GM23338 (cell line): ENCODE results near the gene BTN3A1. TPM values are rescaled to one million over a fixed set of nuclear protein-coding genes. Genes with fewer than 3 reads are reported as not detected.

ENCODE experiments used
- ATAC-seq: fragments of 200-7000 bp; cut with Tn5 transposase; 3 replicates; pipeline ENCODE4 v1.9.1; 2020
- DNase-seq: peaks from one replicate; pipeline ENCODE4 v3.0.0-alpha.2; 2015; ENCODE audit warnings: low spot score
- H2AFZ ChIP-seq: fragments of 200-600 bp; sonication (generic); 2 replicates; pipeline ENCODE4 v1.8.0; 2016; ENCODE audit warnings: antibody characterized with exemption, mild to moderate bottlenecking, moderate library complexity
- H3F3A ChIP-seq: fragments of 200-600 bp; sonication (generic); replicated peaks from 2 replicates; pipeline ENCODE4 v1.8.0; 2017; ENCODE audit warnings: antibody characterized with exemption, mixed run types, low read depth
- H3K27ac ChIP-seq: fragments of 200-600 bp; sonication (generic); 2 replicates; pipeline ENCODE4 v1.6.1; 2016; ENCODE audit warnings: low read depth
- H3K27me3 ChIP-seq: fragments of 200-600 bp; sonication (generic); 2 replicates; pipeline ENCODE4 v1.8.0; 2016; ENCODE audit warnings: mild to moderate bottlenecking, mixed run types, moderate library complexity; ENCODE audit not compliant: insufficient read depth
- H3K36me3 ChIP-seq: fragments of 200-600 bp; sonication (generic); 2 replicates; pipeline ENCODE4 v1.8.0; 2016; ENCODE audit warnings: mild to moderate bottlenecking; ENCODE audit not compliant: insufficient read depth
- H3K4me1 ChIP-seq: fragments of 200-600 bp; sonication (generic); 2 replicates; pipeline ENCODE4 v1.8.0; 2016; ENCODE audit warnings: mild to moderate bottlenecking, moderate library complexity; ENCODE audit not compliant: insufficient read depth
- H3K4me2 ChIP-seq: fragments of 200-600 bp; sonication (generic); 2 replicates; pipeline ENCODE4 v1.7.1; 2017; ENCODE audit warnings: mixed run types
- H3K4me3 ChIP-seq: fragments of 200-600 bp; sonication (generic); 2 replicates; pipeline ENCODE4 v1.6.1; 2016; ENCODE audit warnings: mixed run types
- H3K79me2 ChIP-seq: fragments of 200-600 bp; sonication (generic); replicated peaks from 2 replicates; pipeline ENCODE4 v1.8.0; 2017; ENCODE audit warnings: mild to moderate bottlenecking; ENCODE audit not compliant: insufficient read depth
- H3K9me2 ChIP-seq: fragments of 200-600 bp; sonication (generic); 2 replicates; pipeline ENCODE4 v1.8.0; 2017; ENCODE audit not compliant: insufficient read depth
- H4K20me1 ChIP-seq: fragments of 200-600 bp; sonication (generic); replicated peaks from 2 replicates; pipeline ENCODE4 v1.8.0; 2017; ENCODE audit warnings: mild to moderate bottlenecking; ENCODE audit not compliant: insufficient read depth
- H3K27ac Mint-ChIP-seq: 2 replicates; pipeline ENCODE4 v1.8.0; 2020; ENCODE audit warnings: inconsistent platforms, mild to moderate bottlenecking, moderate library complexity, mixed read lengths
- H3K27me3 Mint-ChIP-seq: 3 replicates; pipeline ENCODE4 v1.8.0; 2022; ENCODE audit warnings: low read depth, mild to moderate bottlenecking, moderate library complexity, mixed read lengths, inconsistent platforms; ENCODE audit not compliant: insufficient read depth, poor library complexity
- H3K36me3 Mint-ChIP-seq: 3 replicates; pipeline ENCODE4 v1.8.0; 2021; ENCODE audit warnings: low read depth, mild to moderate bottlenecking, inconsistent platforms, moderate library complexity, mixed read lengths
- H3K4me1 Mint-ChIP-seq: 3 replicates; pipeline ENCODE4 v1.8.0; 2020; ENCODE audit warnings: mild to moderate bottlenecking, inconsistent platforms, mixed read lengths
- H3K4me3 Mint-ChIP-seq: 3 replicates; pipeline ENCODE4 v1.8.0; 2021; ENCODE audit warnings: moderate library complexity, mild to moderate bottlenecking, inconsistent platforms, mixed read lengths
- H3K9me3 Mint-ChIP-seq: 3 replicates; pipeline ENCODE4 v1.8.0; 2020; ENCODE audit warnings: moderate library complexity, mild to moderate bottlenecking, inconsistent platforms, mixed read lengths
- CREB1 ChIP-seq: fragments of 250-450 bp; sonication (Bioruptor Pico); IDR thresholded peaks from 2 replicates; pipeline ENCODE4 v1.5.0; 2020; ENCODE audit warnings: low read depth, mild to moderate bottlenecking, moderate library complexity
- CTCF ChIP-seq, 2 experiments: fragments of 200-600 bp in 1 of 2; sonication (generic) in 1 of 2; conservative IDR thresholded peaks; 2 replicates each; pipeline versions ENCODE4 v1.5.1 to v1.6.1; 2016 to 2017; ENCODE audit warnings: antibody characterized with exemption in 2 of 2, low read depth in 2 of 2, mild to moderate bottlenecking in 2 of 2, moderate library complexity in 1 of 2
- EZH2phosphoT487 ChIP-seq: fragments of 200-600 bp; sonication (generic); IDR thresholded peaks from one replicate; pipeline ENCODE4 v1.8.1; 2018; ENCODE audit warnings: antibody characterized with exemption; ENCODE audit not compliant: unreplicated experiment
- JUNB ChIP-seq: IDR thresholded peaks from one replicate; pipeline ENCODE4 v1.6.1; 2016; ENCODE audit warnings: antibody characterized with exemption; ENCODE audit not compliant: unreplicated experiment
- NANOG ChIP-seq: IDR thresholded peaks from 2 replicates; pipeline ENCODE4 v1.6.1; 2016; ENCODE audit warnings: antibody characterized with exemption, borderline replicate concordance
- REST ChIP-seq: IDR thresholded peaks from one replicate; pipeline ENCODE4 v1.6.1; 2018; ENCODE audit warnings: antibody characterized with exemption; ENCODE audit not compliant: unreplicated experiment
- STAT1 ChIP-seq: IDR thresholded peaks from one replicate; pipeline ENCODE4 v1.6.1; 2016; ENCODE audit warnings: antibody characterized with exemption; ENCODE audit not compliant: unreplicated experiment
- ZNF114 ChIP-seq: fragments of 250-450 bp; sonication (Bioruptor Pico); IDR thresholded peaks from 2 replicates; pipeline ENCODE4 v1.5.0; 2020; ENCODE audit warnings: mild to moderate bottlenecking, moderate library complexity
- ZNF331 ChIP-seq: fragments of 250-450 bp; sonication (Bioruptor Pico); IDR thresholded peaks from 2 replicates; pipeline ENCODE4 v1.5.0; 2020; ENCODE audit warnings: low read depth, mild to moderate bottlenecking, moderate library complexity
- polyA plus RNA-seq: library from polyadenylated mRNA; unstranded; fragments of >200 nt; fragmentation: Nextera tagmentation; extraction: Ambion mirVana; gene quantifications from 2 replicates; pipeline ENCODE4 v1.2.1, GENCODE V29; 2016
- total RNA-seq: library from RNA; depleted of rRNA; stranded (reverse); fragments of >200 nt; shearing (Covaris generic); gene quantifications from 2 replicates; pipeline ENCODE4 v1.2.3, GENCODE V29; 2014
- TF ChIP-seq, protein P1 (sequence below): IDR thresholded peaks from 2 replicates; pipeline ENCODE4 v1.6.1; 2016; ENCODE audit warnings: antibody characterized with exemption

BTN3A1 gene
- total and polyA plus RNA-seq, 2 experiments from 2014 or later: 2.4 to 4.0 TPM

GRCh38 chr6:26445934-26446667, 44.0 kb downstream of the BTN3A1 start:
- Mint-ChIP-seq H3K4me3 (no peak overlapping the region), H3K27me3 (peaks cover 2% of the 10 kb centered on the region), H3K36me3 (no peaks in the 10 kb centered on the region), H3K27ac (no peak overlapping the region), H3K4me1 (no peaks in the 10 kb centered on the region), H3K9me3 (no peaks in the 10 kb centered on the region)
- no peaks in the 10 kb centered on the region for H3K79me2 ChIP-seq
- no peak overlapping the region for H3K4me3 ChIP-seq
- no peak overlapping the region for H3K4me2 ChIP-seq
- H3K27me3 ChIP-seq: no peaks in the 10 kb centered on the region
- H3K36me3 ChIP-seq: no peaks in the 10 kb centered on the region
- no peaks in the 10 kb centered on the region for H3F3A ChIP-seq
- H3K4me1 ChIP-seq: no peaks in the 10 kb centered on the region
- H3K27ac ChIP-seq: no peak overlapping the region
- no peak for DNase-seq
- H4K20me1 ChIP-seq: no peaks in the 10 kb centered on the region
- no peak overlapping the region for H2AFZ ChIP-seq
- ATAC-seq: no peak
- no peaks in the 10 kb centered on the region for H3K9me2 ChIP-seq
- TF ChIP-seq CTCF (conservative IDR thresholded peaks at IDR 0.05; ENCODE audit: low read depth in 2 of 2) (no peak), REST (no peak), ZNF114 (no peak), ZNF331 (CRISPR knock-in tag) (no peak), NANOG (no peak), STAT1 (no peak), JUNB (no peak), CREB1 (CRISPR knock-in tag) (no peak), EZH2phosphoT487 (no peak)
- TF ChIP-seq, protein P1, sequence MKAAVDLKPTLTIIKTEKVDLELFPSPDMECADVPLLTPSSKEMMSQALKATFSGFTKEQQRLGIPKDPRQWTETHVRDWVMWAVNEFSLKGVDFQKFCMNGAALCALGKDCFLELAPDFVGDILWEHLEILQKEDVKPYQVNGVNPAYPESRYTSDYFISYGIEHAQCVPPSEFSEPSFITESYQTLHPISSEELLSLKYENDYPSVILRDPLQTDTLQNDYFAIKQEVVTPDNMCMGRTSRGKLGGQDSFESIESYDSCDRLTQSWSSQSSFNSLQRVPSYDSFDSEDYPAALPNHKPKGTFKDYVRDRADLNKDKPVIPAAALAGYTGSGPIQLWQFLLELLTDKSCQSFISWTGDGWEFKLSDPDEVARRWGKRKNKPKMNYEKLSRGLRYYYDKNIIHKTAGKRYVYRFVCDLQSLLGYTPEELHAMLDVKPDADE: no peak
